GM12874 (cell line): ENCODE measurements around the gene MATR3.

Source experiments
- TF ChIP-seq, protein P1 (sequence below): IDR thresholded peaks from 2 replicates; pipeline ENCODE4 v1.5.1; 2011; ENCODE audit warnings: low read depth, mild to moderate bottlenecking, control low read depth, low read length, moderate library complexity; ENCODE audit not compliant: insufficient read depth

MATR3 gene

DNA sequence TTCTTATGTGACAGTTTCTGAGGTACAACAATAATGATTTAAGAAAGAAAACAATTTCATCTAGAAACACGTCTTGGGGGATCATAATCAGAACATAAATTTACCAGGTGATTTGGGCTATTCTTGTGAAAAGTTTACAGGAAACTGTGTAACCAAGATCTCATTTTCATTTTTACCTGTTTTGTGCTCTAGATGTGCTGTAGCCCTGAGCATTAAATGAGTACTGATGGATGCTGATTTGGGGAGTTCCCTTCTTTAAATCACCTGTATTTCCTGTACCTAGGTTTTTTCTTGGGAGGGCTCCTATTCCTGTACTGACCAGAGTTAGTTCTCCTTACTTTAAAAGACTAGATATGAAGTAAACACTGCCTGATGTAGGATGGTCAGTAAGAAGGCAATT lies 12.7 kb downstream of the MATR3 start:
- TF ChIP-seq, protein P1, sequence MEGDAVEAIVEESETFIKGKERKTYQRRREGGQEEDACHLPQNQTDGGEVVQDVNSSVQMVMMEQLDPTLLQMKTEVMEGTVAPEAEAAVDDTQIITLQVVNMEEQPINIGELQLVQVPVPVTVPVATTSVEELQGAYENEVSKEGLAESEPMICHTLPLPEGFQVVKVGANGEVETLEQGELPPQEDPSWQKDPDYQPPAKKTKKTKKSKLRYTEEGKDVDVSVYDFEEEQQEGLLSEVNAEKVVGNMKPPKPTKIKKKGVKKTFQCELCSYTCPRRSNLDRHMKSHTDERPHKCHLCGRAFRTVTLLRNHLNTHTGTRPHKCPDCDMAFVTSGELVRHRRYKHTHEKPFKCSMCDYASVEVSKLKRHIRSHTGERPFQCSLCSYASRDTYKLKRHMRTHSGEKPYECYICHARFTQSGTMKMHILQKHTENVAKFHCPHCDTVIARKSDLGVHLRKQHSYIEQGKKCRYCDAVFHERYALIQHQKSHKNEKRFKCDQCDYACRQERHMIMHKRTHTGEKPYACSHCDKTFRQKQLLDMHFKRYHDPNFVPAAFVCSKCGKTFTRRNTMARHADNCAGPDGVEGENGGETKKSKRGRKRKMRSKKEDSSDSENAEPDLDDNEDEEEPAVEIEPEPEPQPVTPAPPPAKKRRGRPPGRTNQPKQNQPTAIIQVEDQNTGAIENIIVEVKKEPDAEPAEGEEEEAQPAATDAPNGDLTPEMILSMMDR, result no peak

DNA sequence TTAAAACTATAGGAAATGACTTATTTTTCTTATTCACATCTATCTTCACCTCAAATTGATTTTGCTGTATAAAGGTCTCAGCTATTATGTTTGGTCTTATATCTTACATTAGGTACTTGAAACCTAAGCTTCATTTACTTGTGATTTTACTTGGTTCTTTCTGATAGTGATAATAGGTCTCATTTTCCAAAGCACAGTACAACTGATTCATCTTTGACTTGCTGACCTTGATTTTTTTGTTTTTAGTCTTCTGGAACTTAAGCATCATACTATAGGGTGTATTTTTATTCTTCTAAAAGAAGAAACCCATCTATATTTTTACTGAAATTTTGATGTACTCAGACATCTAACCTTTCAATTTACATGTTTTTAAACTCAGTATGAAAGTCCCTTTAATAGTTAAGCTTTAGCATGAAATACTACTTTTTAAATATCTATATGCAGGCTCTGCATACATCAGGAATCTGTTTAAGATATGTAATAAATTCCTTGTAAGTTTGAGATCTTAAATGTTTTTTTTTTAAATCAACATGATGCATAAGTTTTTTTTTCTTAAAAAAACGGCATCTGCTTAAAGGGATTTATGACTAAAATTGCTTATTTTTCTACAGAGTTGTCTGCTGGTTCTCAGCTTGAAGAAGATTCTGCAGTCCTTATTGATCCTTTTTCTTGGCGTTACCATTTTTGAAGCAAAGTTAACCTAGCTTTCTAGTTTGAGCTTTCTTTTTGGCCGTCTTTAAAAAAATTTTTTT lies 13.3 kb downstream of the MATR3 start:
- TF ChIP-seq, protein P1, result no peak

DNA sequence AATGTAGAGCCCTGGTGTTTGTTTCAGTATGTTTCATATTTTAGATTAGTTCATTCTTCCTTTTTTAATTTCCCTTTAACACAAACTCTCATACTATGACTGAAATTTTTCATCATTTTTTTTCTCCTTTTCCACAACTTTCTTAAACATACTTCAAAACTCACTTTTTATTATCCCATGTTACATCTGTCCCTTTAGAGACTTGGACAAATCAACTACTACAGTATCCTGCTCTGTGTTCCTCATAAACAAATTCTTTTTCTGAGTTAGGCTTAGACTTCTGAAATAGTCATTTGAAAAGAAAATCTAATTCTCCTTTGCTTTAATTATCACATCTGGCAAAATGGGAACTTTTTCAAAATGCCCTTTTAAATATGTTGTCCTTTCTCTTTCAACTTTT lies 15.3 kb downstream of the MATR3 start:
- TF ChIP-seq, protein P1, result no peak

DNA sequence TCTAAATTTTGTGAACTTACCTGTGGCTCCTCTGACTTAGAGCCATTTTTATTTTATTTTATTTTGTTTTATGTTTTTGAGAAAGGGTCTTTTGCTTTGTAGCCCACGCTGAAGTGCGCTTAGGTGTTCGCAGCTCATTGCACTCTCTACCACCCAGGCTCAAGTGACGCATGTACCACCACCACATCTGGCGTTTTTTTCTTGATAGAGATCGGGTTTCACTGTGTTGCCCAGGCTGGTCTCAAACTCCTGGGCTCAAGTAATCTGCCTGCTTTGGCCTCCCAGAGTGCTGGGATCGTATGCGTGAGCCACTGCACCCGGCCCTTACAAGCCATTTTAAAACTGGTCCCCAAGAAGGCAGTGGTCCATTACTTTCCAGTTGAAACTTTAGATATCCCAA lies 18.5 kb downstream of the MATR3 start:
- TF ChIP-seq, protein P1, result no peak

DNA sequence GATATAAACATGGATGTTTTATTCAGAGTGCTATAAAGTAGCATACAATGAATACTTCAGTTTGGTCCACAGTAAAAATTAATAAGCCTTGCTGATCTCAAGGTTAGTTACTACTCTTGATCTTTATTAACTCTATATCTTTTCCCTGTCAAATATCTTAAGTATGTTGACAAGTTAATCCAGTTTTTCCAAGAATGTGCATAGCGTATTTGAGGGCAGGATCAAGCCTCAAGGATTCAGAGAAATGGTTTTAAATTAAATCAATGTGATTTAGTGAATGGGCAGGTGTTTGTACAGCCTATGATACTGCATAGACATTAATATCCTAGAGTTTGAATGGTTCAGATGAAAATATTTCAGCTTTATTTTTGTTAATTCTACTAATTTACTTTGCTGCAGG lies 20.7 kb downstream of the MATR3 start:
- TF ChIP-seq, protein P1, result no peak

DNA sequence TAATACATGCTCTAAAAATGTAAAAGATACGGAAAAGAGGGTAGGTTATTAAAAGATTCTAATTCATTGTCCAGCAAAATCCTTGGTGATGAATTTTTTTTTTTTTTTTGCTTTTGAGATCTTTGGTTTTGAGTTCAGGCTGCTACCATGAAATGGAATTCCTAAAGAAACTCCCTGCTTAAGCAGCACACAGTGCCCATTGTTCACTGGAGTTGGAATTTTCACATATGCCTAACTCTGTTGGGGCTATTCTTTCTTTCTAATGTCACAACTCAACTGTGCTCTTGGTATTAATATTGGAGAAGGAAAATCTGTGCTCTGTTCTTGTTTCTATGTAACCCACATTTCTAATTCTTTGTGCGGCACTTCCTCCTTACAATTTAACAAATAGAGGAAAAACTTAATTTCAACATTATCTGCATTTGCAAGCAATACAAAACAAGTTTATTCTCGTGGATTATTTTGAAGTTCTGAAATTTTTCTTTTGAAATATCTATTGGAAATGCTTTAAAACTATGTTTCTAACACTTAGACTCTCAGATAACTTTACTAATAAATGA lies 21.6 kb downstream of the MATR3 start:
- TF ChIP-seq, protein P1, result no peak

DNA sequence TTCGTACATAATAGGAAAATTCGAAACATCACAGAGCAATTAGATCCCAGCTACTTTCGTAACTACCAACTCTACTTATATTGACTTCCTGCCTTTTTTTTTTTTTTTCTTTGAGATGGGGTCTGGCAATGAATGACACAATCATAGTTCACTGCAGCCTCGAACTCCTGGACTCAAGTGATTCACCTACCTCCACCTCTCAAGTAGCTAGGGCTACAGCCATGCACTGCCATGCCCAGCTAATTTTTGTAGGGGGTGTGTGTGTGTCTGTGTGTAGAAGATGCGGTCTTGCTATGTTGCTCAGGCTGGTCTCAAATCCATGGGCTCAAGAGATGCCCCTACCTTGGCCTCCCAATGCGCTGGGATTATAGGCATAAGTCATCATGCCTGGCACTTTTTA lies 42.3 kb downstream of the MATR3 start:
- TF ChIP-seq, protein P1, result no peak
